H9 (cell line): ENCODE results near the gene CEP128. TPM values are rescaled to one million over a fixed set of nuclear protein-coding genes. Genes with fewer than 3 reads are reported as not detected.

Source experiments
- DNase-seq: peaks from one replicate; pipeline ENCODE4 v3.0.0-alpha.2; 2017
- H2AFZ ChIP-seq: one replicate; pipeline ENCODE4 v1.6.1; 2013; ENCODE audit warnings: mild to moderate bottlenecking, low read length, control low read depth, moderate library complexity
- H2AK5ac ChIP-seq: 2 replicates; pipeline ENCODE4 v1.6.1; 2013; ENCODE audit warnings: low read length, control low read depth, mixed read lengths; ENCODE audit not compliant: insufficient read length
- H2BK120ac ChIP-seq: one replicate; pipeline ENCODE4 v1.6.1; 2013; ENCODE audit warnings: low read depth, mild to moderate bottlenecking, low read length, control low read depth, inconsistent platforms; ENCODE audit not compliant: poor library complexity, severe bottlenecking
- H2BK12ac ChIP-seq: 2 replicates; pipeline ENCODE4 v1.6.1; 2013; ENCODE audit warnings: low read length, control low read depth, mixed read lengths, low read depth; ENCODE audit not compliant: insufficient read length
- H2BK15ac ChIP-seq: 2 replicates; pipeline ENCODE4 v1.6.1; 2013; ENCODE audit warnings: low read depth, low read length, control low read depth
- H2BK20ac ChIP-seq: one replicate; pipeline ENCODE4 v1.6.1; 2013; ENCODE audit warnings: low read depth, mild to moderate bottlenecking, low read length, control low read depth, inconsistent platforms; ENCODE audit not compliant: poor library complexity, severe bottlenecking
- H2BK5ac ChIP-seq: 2 replicates; pipeline ENCODE4 v1.6.1; 2013; ENCODE audit warnings: low read length, control low read depth, mixed read lengths; ENCODE audit not compliant: insufficient read length
- H3K14ac ChIP-seq: 2 replicates; pipeline ENCODE4 v1.6.1; 2013; ENCODE audit warnings: low read length, control low read depth; ENCODE audit not compliant: insufficient read depth
- H3K18ac ChIP-seq: 2 replicates; pipeline ENCODE4 v1.6.1; 2013; ENCODE audit warnings: low read depth, mild to moderate bottlenecking, mixed read lengths, low read length, control low read depth; ENCODE audit not compliant: insufficient read length
- H3K23ac ChIP-seq: 2 replicates; pipeline ENCODE4 v1.6.1; 2013; ENCODE audit warnings: low read length, control low read depth, mixed read lengths, low read depth; ENCODE audit not compliant: insufficient read length
- H3K23me2 ChIP-seq: 2 replicates; pipeline ENCODE4 v1.6.1; 2013; ENCODE audit warnings: low read depth, mild to moderate bottlenecking, mixed read lengths, low read length, control low read depth; ENCODE audit not compliant: insufficient read length, poor library complexity, severe bottlenecking
- H3K27ac ChIP-seq: 2 replicates; pipeline ENCODE4 v1.5.1; 2013; ENCODE audit warnings: low read length, control low read depth, mixed read lengths, low read depth; ENCODE audit not compliant: insufficient read length
- H3K27me3 ChIP-seq: 2 replicates; pipeline ENCODE4 v1.6.1; 2013; ENCODE audit warnings: low read length, control low read depth, inconsistent platforms; ENCODE audit not compliant: insufficient read depth
- H3K4ac ChIP-seq: 2 replicates; pipeline ENCODE4 v1.6.1; 2013; ENCODE audit warnings: low read depth, mild to moderate bottlenecking, control low read depth, inconsistent platforms, low read length, moderate library complexity
- H3K4me1 ChIP-seq: 2 replicates; pipeline ENCODE4 v1.6.1; 2013; ENCODE audit warnings: low read length, control low read depth, inconsistent platforms; ENCODE audit not compliant: insufficient read depth
- H3K4me2 ChIP-seq: 2 replicates; pipeline ENCODE4 v1.6.1; 2013; ENCODE audit warnings: low read length, control low read depth, mixed read lengths; ENCODE audit not compliant: insufficient read length, insufficient read depth
- H3K56ac ChIP-seq: 2 replicates; pipeline ENCODE4 v1.6.1; 2013; ENCODE audit warnings: low read depth, mild to moderate bottlenecking, mixed read lengths, low read length, control low read depth; ENCODE audit not compliant: insufficient read length
- H3K79me1 ChIP-seq: 2 replicates; pipeline ENCODE4 v1.6.1; 2013; ENCODE audit warnings: low read depth, mild to moderate bottlenecking, moderate library complexity, low read length, control low read depth, inconsistent platforms; ENCODE audit not compliant: insufficient read depth, poor library complexity, severe bottlenecking
- H3K79me2 ChIP-seq: 2 replicates; pipeline ENCODE4 v1.6.1; 2013; ENCODE audit warnings: low read length, control low read depth, inconsistent platforms; ENCODE audit not compliant: insufficient read depth
- H3K9ac ChIP-seq: 2 replicates; pipeline ENCODE4 v1.6.1; 2013; ENCODE audit warnings: low read length, control low read depth, mixed read lengths; ENCODE audit not compliant: insufficient read length; ENCODE audit errors: extremely low read depth
- H3K9me3 ChIP-seq: one replicate; pipeline ENCODE4 v1.6.1; 2013; ENCODE audit warnings: low read depth, low read length, inconsistent platforms; ENCODE audit not compliant: control insufficient read depth
- H3T11ph ChIP-seq: one replicate; pipeline ENCODE4 v1.6.1; 2013; ENCODE audit warnings: mild to moderate bottlenecking, low read length, control low read depth, inconsistent platforms
- H4K20me1 ChIP-seq: one replicate; pipeline ENCODE4 v1.6.1; 2013; ENCODE audit not compliant: control insufficient read depth, insufficient read length, insufficient read depth
- H4K5ac ChIP-seq: 2 replicates; pipeline ENCODE4 v1.6.1; 2013; ENCODE audit warnings: low read depth, mild to moderate bottlenecking, mixed read lengths, low read length, control low read depth; ENCODE audit not compliant: insufficient read length
- H4K8ac ChIP-seq: replicated peaks from 2 replicates; pipeline ENCODE4 v1.6.1; 2013; ENCODE audit warnings: low read length, control low read depth, mixed read lengths, low read depth; ENCODE audit not compliant: insufficient read length
- H4K91ac ChIP-seq: 2 replicates; pipeline ENCODE4 v1.6.1; 2013; ENCODE audit warnings: low read depth, mild to moderate bottlenecking, moderate library complexity, mixed read lengths, low read length, control low read depth; ENCODE audit not compliant: insufficient read length
- H3K27ac Mint-ChIP-seq, 3 experiments: 2 replicates in 2 of 3; 3 replicates in 1 of 3; pipeline ENCODE4 v1.8.0; 2020 to 2021; ENCODE audit warnings: mixed read lengths in 3 of 3, mild to moderate bottlenecking in 1 of 3, moderate library complexity in 1 of 3
- H3K27me3 Mint-ChIP-seq: 2 replicates; pipeline ENCODE4 v1.8.0; 2021; ENCODE audit warnings: low read depth, mild to moderate bottlenecking, moderate library complexity, mixed read lengths
- H3K36me3 Mint-ChIP-seq, 3 experiments: 2 replicates in 2 of 3; 3 replicates in 1 of 3; pipeline ENCODE4 v1.8.0; 2020 to 2021; ENCODE audit warnings: low read depth in 3 of 3, mixed read lengths in 3 of 3; ENCODE audit not compliant: insufficient read depth in 1 of 3
- H3K4me1 Mint-ChIP-seq, 2 experiments: 2 replicates each; pipeline ENCODE4 v1.8.0; 2020; ENCODE audit warnings: mixed read lengths in 2 of 2
- H3K4me3 Mint-ChIP-seq, 2 experiments: 2 replicates in 1 of 2; 3 replicates in 1 of 2; pipeline ENCODE4 v1.8.0; 2020 to 2021; ENCODE audit warnings: mild to moderate bottlenecking in 2 of 2, mixed read lengths in 2 of 2, moderate library complexity in 1 of 2
- H3K9me3 Mint-ChIP-seq, 2 experiments: 2 replicates in 1 of 2; 3 replicates in 1 of 2; pipeline ENCODE4 v1.8.0; 2020; ENCODE audit warnings: mild to moderate bottlenecking in 2 of 2, mixed read lengths in 2 of 2, moderate library complexity in 1 of 2
- CTCF ChIP-seq: fragments of 200-600 bp; sonication (generic); conservative IDR thresholded peaks from 3 replicates; pipeline ENCODE4 v1.8.0; 2021; ENCODE audit warnings: antibody characterized with exemption, mild to moderate bottlenecking
- WGBS: extraction: QIAGEN DNeasy Blood & Tissue Kit; methylation state at CpG from one replicate; pipeline ENCODE4 v1.1.7; 2013; ENCODE audit warnings: missing lambda C conversion rate, low lambda C conversion rate, mixed read lengths; ENCODE audit not compliant: insufficient read length; ENCODE audit errors: extremely low coverage; 5-methylcytosine and 5-hydroxymethylcytosine counted together
- total RNA-seq: library from RNA; stranded (reverse); gene quantifications from 2 replicates; pipeline ENCODE4 v1.2.1, GENCODE V29; 2021

CEP128 gene
- total RNA-seq, 1 experiment from 2014 or later = 16.3 TPM

- H3K14ac ChIP-seq = no peak overlapping the region
- H2BK12ac ChIP-seq = no peak overlapping the region
- H3K9me3 ChIP-seq = no peaks in the 10 kb centered on the region
- no peak overlapping the region for H2BK120ac ChIP-seq
- H4K8ac ChIP-seq = no peak overlapping the region
- H3K27ac ChIP-seq = no peak overlapping the region
- no peak for DNase-seq
- no peaks in the 10 kb centered on the region for H3K23me2 ChIP-seq
- H2BK5ac ChIP-seq = no peak overlapping the region
- no peaks in the 10 kb centered on the region for H3K79me1 ChIP-seq
- no peak overlapping the region for H3T11ph ChIP-seq
- no peak overlapping the region for H3K23ac ChIP-seq
- no peak overlapping the region for H3K4me2 ChIP-seq
- H3K4me3 Mint-ChIP-seq = no peak overlapping the region
- no peaks in the 10 kb centered on the region for H3K4me1 Mint-ChIP-seq
- H3K9ac ChIP-seq = no peak overlapping the region
- no peaks in the 10 kb centered on the region for H3K36me3 Mint-ChIP-seq
- no peak overlapping the region for H2AK5ac ChIP-seq
- H3K18ac ChIP-seq = no peak overlapping the region
- no peak overlapping the region for H4K5ac ChIP-seq
- H4K91ac ChIP-seq = no peak overlapping the region
- no peak overlapping the region for H3K56ac ChIP-seq
- no peaks in the 10 kb centered on the region for H3K79me2 ChIP-seq
- H4K20me1 ChIP-seq = no peaks in the 10 kb centered on the region
- H3K4ac ChIP-seq = no peak overlapping the region
- H3K27me3 Mint-ChIP-seq = peaks cover 12% of the 10 kb centered on the region
- H3K4me1 ChIP-seq = no peaks in the 10 kb centered on the region
- no peak overlapping the region for H2AFZ ChIP-seq
- WGBS = no CpG with 5 or more reads among the region's 2 CpGs
- no peak for TF ChIP-seq CTCF
- H3K27me3 ChIP-seq = no peaks in the 10 kb centered on the region
- no peak overlapping the region for H3K27ac Mint-ChIP-seq
- no peak overlapping the region for H2BK20ac ChIP-seq
- no peak overlapping the region for H2BK15ac ChIP-seq
- no peaks in the 10 kb centered on the region for H3K9me3 Mint-ChIP-seq
Measured at GRCh38 chr14:80978403-80978802, 36.9 kb upstream of the CEP128 start.
